ENCODE measurements around the gene C3AR1.
A peak's percentile ranks its signal among the peaks of the same experiment; 100 is the strongest.

Gene C3AR1

DNA sequence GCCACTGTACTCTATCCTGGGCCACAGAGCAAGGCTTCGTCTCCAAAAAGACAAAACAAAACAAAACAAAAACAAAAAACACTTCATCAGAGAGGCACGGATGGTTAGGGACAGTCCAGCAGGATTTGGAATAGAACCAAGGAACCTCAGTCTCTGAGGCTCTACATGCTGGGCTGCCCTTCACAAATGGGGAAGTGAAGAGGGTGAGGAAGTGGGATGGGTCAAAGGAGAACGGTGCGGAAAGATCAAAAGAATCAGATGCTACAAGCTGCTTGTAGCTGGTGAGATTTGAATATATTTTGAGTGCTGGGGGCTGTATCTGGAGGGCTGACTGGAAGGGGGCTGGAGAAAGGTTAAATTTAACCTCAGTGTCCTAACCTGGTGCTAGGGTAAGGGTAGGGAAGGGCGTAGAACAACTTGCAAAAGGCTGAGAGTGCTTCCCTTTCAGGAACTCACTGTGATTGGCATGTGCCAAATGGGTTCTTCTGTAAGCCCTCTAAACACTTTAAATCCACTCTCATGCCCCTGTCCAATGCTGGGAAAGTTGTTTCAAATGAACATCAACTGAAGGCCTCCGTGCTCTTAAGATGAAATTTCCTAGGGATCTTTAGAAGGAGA is 29.0 kb downstream of the C3AR1 start:
- no peak overlapping the region for H3K9ac ChIP-seq (ENCODE audit: low read length)
- H3K4me2 ChIP-seq (ENCODE audit: low read length): peak overlapping the region; percentile 30; the same call in 1 of the 2 replicates
- no peak overlapping the region for H3K4me3 ChIP-seq (ENCODE audit: low read depth, low read length, poor library complexity, severe bottlenecking)
- H3F3A ChIP-seq (ENCODE audit: insufficient read depth, low read length): no peaks in the 10 kb centered on the region
- no peak overlapping the region for H3K27ac ChIP-seq (ENCODE audit: low read depth, low read length, poor library complexity, severe bottlenecking)
- H3K9me3 ChIP-seq (ENCODE audit: low read length): no peaks in the 10 kb centered on the region
- H3K4me1 ChIP-seq (ENCODE audit: insufficient read depth, low read length, severe bottlenecking): peaks cover 56% of the 10 kb centered on the region
- H4K20me1 ChIP-seq (ENCODE audit: insufficient read depth, low read length): no peaks in the 10 kb centered on the region
- H3K9me2 ChIP-seq (ENCODE audit: low read depth, low read length): no peaks in the 10 kb centered on the region
- H2AFZ ChIP-seq (ENCODE audit: low read length): no peak overlapping the region
- no peaks in the 10 kb centered on the region for H3K79me2 ChIP-seq (ENCODE audit: insufficient read depth, low read length)
- TF ChIP-seq, protein P1, sequence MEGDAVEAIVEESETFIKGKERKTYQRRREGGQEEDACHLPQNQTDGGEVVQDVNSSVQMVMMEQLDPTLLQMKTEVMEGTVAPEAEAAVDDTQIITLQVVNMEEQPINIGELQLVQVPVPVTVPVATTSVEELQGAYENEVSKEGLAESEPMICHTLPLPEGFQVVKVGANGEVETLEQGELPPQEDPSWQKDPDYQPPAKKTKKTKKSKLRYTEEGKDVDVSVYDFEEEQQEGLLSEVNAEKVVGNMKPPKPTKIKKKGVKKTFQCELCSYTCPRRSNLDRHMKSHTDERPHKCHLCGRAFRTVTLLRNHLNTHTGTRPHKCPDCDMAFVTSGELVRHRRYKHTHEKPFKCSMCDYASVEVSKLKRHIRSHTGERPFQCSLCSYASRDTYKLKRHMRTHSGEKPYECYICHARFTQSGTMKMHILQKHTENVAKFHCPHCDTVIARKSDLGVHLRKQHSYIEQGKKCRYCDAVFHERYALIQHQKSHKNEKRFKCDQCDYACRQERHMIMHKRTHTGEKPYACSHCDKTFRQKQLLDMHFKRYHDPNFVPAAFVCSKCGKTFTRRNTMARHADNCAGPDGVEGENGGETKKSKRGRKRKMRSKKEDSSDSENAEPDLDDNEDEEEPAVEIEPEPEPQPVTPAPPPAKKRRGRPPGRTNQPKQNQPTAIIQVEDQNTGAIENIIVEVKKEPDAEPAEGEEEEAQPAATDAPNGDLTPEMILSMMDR (IDR thresholded peaks at IDR 0.05; ENCODE audit: low read length): no peak
- H3K36me3 ChIP-seq (ENCODE audit: insufficient read depth, low read length): no peaks in the 10 kb centered on the region
- no peaks in the 10 kb centered on the region for H3K27me3 ChIP-seq (ENCODE audit: insufficient read depth, low read length)

DNA sequence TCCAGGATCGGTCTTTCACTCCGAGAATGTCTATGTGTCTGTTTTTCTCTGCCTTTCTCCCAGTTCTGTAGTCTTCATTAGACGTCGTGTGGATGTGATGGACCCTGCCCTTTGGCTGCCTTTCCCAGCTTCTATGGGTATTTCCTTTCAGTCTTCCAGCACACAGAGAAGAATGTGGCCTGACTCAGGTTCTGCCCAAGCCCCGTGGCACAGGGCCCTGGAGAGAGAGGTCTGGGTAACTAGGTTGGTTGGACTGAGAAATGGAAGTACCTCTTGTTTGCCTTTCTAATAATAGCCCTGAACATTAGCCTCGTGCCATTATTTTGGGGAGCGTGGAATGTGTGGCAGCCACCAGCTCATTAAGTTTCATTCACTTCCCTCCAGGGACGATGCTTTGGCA is 29.8 kb downstream of the C3AR1 start:
- H3K9me3 ChIP-seq (ENCODE audit: low read length): no peaks in the 10 kb centered on the region
- H3K9ac ChIP-seq (ENCODE audit: low read length): no peak overlapping the region
- no peak overlapping the region for H3K4me2 ChIP-seq (ENCODE audit: low read length)
- H3K27me3 ChIP-seq (ENCODE audit: insufficient read depth, low read length): no peaks in the 10 kb centered on the region
- H3F3A ChIP-seq (ENCODE audit: insufficient read depth, low read length): no peaks in the 10 kb centered on the region
- H3K9me2 ChIP-seq (ENCODE audit: low read depth, low read length): no peaks in the 10 kb centered on the region
- no peaks in the 10 kb centered on the region for H3K36me3 ChIP-seq (ENCODE audit: insufficient read depth, low read length)
- H3K4me3 ChIP-seq (ENCODE audit: low read depth, low read length, poor library complexity, severe bottlenecking): no peak overlapping the region
- H4K20me1 ChIP-seq (ENCODE audit: insufficient read depth, low read length): no peaks in the 10 kb centered on the region
- H3K27ac ChIP-seq (ENCODE audit: low read depth, low read length, poor library complexity, severe bottlenecking): no peak overlapping the region
- TF ChIP-seq, protein P1 (IDR thresholded peaks at IDR 0.05; ENCODE audit: low read length): no peak
- TF ChIP-seq EZH2 (IDR thresholded peaks at IDR 0.05; ENCODE audit: borderline replicate concordance, low read length): no peak
- H3K4me1 ChIP-seq (ENCODE audit: insufficient read depth, low read length, severe bottlenecking): peaks cover 56% of the 10 kb centered on the region
- H3K79me2 ChIP-seq (ENCODE audit: insufficient read depth, low read length): no peaks in the 10 kb centered on the region
- no peak overlapping the region for H2AFZ ChIP-seq (ENCODE audit: low read length)

DNA sequence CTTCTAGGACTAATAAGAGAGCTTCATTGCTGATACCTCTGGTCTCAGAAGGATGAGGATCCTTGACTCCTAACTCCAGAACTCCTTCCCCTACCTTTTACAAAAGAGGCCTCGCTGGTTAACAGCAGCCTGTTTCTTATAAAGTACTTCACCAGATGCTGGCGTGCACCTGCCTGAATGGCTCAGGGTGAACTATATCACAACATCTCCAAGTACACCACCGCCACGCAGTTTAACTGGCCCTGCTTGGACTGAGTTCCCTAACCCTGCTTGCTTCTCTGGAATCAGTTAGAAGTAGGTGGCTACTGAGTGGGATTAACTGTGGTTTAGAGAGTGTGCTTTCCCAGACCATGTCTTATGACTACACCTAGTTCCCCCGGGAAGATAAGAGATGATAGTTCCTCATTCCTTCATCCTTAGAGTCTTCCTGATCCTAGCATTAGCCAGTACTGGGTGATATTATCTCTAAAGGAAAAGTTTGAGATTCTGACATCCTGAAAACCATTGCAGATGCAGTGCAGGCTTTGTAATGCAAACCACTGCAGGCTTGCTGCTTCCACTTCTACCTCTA is 30.6 kb downstream of the C3AR1 start:
- TF ChIP-seq, protein P1 (IDR thresholded peaks at IDR 0.05; ENCODE audit: low read length): no peak
- no peak for TF ChIP-seq EZH2 (IDR thresholded peaks at IDR 0.05; ENCODE audit: borderline replicate concordance, low read length)
- Histone ChIP-seq H2AFZ (ENCODE audit: low read length) (no peak overlapping the region), H3K4me1 (ENCODE audit: insufficient read depth, low read length, severe bottlenecking) (peaks cover 56% of the 10 kb centered on the region), H3K9me3 (ENCODE audit: low read length) (no peaks in the 10 kb centered on the region), H3K4me3 (ENCODE audit: low read depth, low read length, poor library complexity, severe bottlenecking) (no peak overlapping the region), H4K20me1 (ENCODE audit: insufficient read depth, low read length) (no peaks in the 10 kb centered on the region), H3K36me3 (ENCODE audit: insufficient read depth, low read length) (no peaks in the 10 kb centered on the region), H3K27ac (ENCODE audit: low read depth, low read length, poor library complexity, severe bottlenecking) (no peak overlapping the region), H3K9ac (ENCODE audit: low read length) (no peak overlapping the region), H3K4me2 (ENCODE audit: low read length) (no peak overlapping the region), H3K9me2 (ENCODE audit: low read depth, low read length) (no peaks in the 10 kb centered on the region), H3F3A (ENCODE audit: insufficient read depth, low read length) (no peaks in the 10 kb centered on the region), H3K27me3 (ENCODE audit: insufficient read depth, low read length) (no peaks in the 10 kb centered on the region), H3K79me2 (ENCODE audit: insufficient read depth, low read length) (no peaks in the 10 kb centered on the region)
